GM21825 (cell line): ENCODE results near the gene CALCOCO1.
"Not testable (repeated sequence)": the region's sequence is repeated elsewhere in the genome, so short reads cannot be mapped to it uniquely, and the experiment has no call there.

Experiments used
- ATAC-seq: cut with Tn5 transposase; IDR thresholded peaks from one replicate; pipeline ENCODE4 v1.9.1; 2021; ENCODE audit warnings: mild to moderate bottlenecking, moderate library complexity; ENCODE audit not compliant: unreplicated experiment

Gene CALCOCO1

DNA sequence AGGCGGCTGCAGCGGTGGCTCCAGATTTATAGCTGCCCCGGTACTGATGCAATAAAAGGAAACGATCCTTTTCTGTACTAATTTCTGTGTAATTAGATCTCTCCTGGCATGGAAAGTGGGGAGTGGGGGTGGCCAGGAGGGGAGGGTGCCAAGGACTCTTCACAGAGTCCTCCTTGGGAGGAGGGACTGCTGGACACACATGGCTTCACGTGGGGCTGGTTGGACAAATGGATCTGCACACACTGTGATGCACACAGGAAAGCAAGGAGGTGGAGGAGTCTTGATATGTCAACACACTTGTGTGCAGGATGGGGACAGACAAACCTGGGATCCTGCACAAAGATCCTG, 27.6 kb downstream of the CALCOCO1 start:
- no peak for ATAC-seq

- ATAC-seq = no peak
Measured at GRCh38 chr12:53698948-53699677, 28.1 kb downstream of the CALCOCO1 start.

DNA sequence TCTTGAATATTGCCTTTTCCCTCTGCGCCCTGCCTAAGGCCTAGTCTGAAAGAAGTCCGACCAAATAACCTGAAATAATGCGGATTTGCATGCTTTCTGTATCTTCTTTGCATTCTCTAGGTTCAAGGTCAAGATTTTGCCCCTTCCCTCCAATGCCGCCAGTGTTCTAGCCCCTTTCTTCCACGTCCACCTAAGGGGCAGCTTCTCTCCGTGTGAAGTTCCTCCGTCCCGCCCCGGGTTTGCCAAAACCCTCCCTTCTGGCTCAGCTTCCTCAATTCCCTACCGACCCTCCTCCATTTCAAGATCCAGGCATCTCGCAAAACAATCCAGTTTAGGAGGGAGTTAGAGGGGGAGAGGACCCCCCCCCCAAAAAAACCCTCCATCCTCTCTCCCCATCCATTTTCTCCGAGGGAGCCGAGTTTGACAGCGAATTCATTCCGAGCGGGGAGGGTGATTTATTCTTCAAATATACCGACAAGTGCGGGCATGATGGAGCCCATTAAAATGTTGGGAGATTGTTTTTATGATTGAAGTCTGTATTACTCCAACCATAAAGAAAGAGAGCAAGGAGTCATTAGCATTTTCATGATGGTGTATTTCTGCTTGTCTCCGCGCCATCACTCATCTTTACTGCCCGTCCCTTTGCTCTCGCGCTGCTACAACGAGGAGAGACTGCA, 30.5 kb downstream of the CALCOCO1 start:
- ATAC-seq = no peak

DNA sequence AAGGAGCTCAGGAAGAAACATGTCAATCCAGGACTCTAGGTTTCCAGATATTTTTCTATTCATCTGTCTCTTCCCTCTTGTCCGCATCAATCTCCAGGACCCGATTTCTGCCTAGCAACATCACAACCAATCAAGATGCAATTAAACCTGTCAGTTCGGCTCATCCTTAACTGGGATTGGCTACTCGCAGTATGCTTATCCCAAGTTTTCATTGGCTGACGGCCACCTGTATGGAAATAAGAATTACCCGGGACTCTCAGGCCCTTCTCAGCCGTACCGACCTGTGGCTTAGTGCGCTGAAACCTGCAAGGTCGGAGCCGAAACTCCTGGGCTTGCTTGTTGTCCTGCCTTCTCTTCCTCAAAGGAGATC, 31.0 kb downstream of the CALCOCO1 start:
- no peak for ATAC-seq

GRCh38 chr12:53695152-53696145, 31.8 kb downstream of the CALCOCO1 start:
- ATAC-seq = no peak

GRCh38 chr12:53694756-53695151, 32.5 kb downstream of the CALCOCO1 start:
- no peak for ATAC-seq

GRCh38 chr12:53688134-53688533, 39.1 kb downstream of the CALCOCO1 start:
- ATAC-seq = no peak

GRCh38 chr12:53686436-53686835, 40.8 kb downstream of the CALCOCO1 start:
- no peak for ATAC-seq

- no peak for ATAC-seq
Measured at GRCh38 chr12:53684654-53685220, 42.5 kb downstream of the CALCOCO1 start.

GRCh38 chr12:53683983-53684382, 43.3 kb downstream of the CALCOCO1 start:
- no peak for ATAC-seq

DNA sequence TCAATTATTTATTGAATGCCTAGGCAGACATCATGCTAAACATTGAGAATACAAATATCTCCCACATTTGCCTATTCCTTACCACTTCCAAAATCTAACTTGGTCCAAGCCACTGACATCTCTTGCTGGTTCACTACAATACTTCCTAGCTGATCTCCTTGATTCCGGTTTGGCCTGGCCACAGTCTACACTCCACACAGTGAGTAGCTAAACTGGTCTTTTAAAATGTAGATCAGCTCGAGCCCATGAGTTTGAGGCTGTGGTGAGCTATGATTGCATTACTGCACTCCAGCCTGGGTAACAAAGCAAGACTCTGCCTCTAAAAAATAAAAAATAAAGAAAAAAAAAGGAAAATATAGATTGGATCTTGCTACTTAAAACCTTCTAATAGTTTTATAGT, 43.8 kb downstream of the CALCOCO1 start:
- no peak for ATAC-seq

GRCh38 chr12:53680061-53680460, 47.2 kb downstream of the CALCOCO1 start:
- ATAC-seq = not testable (repeated sequence)

DNA sequence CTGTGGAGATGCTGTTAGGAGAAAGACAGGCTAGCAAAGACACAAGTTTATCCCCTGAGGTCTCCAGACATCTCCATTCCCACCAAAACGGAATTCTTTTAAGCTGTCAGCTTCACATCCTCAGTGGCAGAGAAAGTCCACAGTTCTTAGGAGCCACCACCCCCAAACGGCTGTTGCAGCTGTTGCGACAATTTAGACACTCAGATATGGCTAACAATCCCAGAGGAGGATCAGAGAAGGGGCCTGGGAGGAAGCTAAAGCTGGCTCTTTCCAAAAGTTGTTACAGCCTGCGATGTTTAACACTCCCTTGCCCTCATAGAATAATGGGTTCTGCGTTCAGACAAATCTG, 49.5 kb downstream of the CALCOCO1 start:
- no peak for ATAC-seq

DNA sequence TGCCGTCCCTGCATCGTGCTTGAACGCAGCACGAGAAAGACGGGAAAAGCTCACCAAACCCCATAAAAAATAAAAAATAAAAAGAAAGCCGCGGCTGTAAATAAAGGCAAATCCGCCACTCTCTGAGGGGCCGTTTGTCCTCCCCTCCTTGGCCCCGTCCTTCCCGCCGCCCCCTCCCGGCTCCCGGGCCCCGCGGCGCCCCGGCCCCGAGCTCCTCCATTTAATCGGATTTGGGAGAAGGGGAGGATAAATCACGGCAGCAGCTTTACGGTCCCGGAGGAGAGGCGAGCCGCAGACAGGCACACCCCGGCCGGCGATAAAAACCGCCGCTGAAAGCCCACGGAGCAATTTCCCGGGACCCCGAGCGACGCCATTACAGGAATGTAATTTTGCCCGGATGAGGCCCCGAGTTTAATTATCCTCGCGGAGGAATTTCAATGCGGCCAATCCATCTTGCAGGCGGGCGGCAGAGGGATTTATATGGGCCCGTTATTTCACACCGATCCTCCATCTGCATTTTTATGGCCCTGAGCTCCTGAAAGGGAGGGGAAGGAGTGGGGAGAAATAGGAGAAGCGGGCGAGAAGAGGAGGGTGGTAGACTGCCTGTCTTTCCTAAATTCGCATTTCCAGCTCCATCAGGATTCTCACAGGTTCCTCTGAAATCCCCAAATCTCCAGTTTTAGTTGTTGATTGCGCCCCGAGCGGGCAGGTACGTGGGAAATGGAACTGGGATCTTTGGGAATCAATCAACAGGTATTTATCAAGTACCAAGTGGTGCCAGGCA, 50.0 kb downstream of the CALCOCO1 start:
- no peak for ATAC-seq

- no peak for ATAC-seq
Measured at GRCh38 chr12:53676656-53677015, 50.6 kb downstream of the CALCOCO1 start.

- peak; percentile 95 for ATAC-seq
Measured at GRCh38 chr12:53675701-53676607, 51.3 kb downstream of the CALCOCO1 start, which contains the start of gene ATP5MC2. Gene ATP5MC2, minus strand, starts transcription at chr12:53676083. Its CDS starts 3,469 bp downstream, at chr12:53672614.

DNA sequence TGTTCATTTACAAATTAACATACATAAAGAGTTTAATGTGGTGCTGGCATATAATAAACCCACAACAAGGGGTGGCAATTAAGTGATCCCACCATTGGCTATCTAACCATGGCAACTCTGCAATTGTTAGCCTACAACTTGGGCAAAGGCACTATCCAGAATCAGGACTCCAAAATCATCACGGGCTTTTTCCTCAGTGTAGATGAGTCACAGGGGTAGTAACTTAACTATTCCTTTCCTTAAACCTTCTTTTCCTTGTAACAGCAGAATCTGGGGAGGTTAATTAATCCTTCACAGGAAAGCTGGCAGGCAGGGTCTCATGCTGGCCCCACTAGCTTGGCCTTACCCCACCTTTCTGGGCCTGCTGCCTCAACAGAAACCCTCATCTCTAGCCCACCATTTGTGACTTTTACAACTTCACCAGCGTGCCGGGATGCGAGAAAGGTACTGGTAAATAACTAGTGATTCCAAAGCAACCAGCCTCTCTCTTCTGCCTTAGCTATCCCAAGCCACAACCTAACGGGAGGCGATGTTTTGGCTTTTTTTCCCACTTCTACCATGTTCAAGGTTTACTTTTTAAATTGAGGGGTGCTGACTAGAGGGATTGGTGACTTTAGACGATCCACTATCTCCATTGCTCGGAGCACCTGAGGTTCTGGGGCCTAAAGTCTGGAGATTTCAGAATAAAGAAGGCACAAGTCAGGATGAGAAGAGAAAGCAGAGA, 52.1 kb downstream of the CALCOCO1 start:
- ATAC-seq = no peak

- no peak for ATAC-seq
Measured at GRCh38 chr12:53670971-53671370, 56.3 kb downstream of the CALCOCO1 start.

- no peak for ATAC-seq
Measured at GRCh38 chr12:53670308-53670707, 56.9 kb downstream of the CALCOCO1 start.
